ENCODE results near the gene ADGRG3. TPM values are rescaled to one million over a fixed set of nuclear protein-coding genes. Genes with fewer than 3 reads are reported as not detected.

Gene ADGRG3
- total and polyA plus RNA-seq, 10 of the 15 experiments (the other 5 are each of a cell fraction or from before 2014, with no cell fraction given), result 0.10 to 0.11 (median 0.10) TPM; not detected in 7

DNA sequence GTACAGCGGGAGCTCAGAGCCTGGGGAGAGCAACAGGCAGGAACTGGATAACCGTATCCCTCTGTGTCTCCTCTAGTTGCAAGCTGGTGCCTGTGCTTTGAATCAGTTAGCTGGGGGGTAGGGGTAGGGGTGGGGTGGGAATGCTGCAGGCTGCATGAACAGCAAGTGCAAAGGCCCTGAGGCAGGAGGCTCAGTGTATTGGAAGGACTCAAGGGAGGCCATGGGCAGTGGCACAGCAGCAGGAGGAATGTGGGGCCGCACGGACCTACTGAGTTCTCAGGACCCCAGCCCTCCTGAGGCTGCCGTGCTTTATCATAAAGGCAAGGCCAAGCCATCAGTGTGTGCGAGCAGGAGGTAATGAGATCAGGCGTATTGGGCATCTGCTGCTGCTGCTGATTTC is 70.7 kb downstream of the ADGRG3 start:
- ChIA-PET POLR2A (no interaction called here), CTCF (no interaction called here), RAD21 (ENCODE audit: unreplicated experiment) (no interaction called here), SMC1A (ENCODE audit: uncharacterized antibody, unreplicated experiment) (no interaction called here)
- no peak overlapping the region for H3K4me3 ChIP-seq
- TF ChIP-seq ZNF274 (IDR thresholded peaks at IDR 0.05; ENCODE audit: insufficient read depth, insufficient read length), result no peak
- TF ChIP-seq ZBTB4 (CRISPR knock-in tag; IDR thresholded peaks at IDR 0.05), result no peak
- TF ChIP-seq POLR2AphosphoS2 (IDR thresholded peaks at IDR 0.05; ENCODE audit: low read depth, low read length), result no peak
- TF ChIP-seq RELA (IDR thresholded peaks at IDR 0.05; ENCODE audit: borderline replicate concordance, partially characterized antibody), result no peak
- TF ChIP-seq CBX5 (IDR thresholded peaks at IDR 0.05; ENCODE audit: low read depth), result no peak
- no peak for TF ChIP-seq SMC3 (IDR thresholded peaks at IDR 0.05; ENCODE audit: borderline replicate concordance, low read length)
- no peak for TF ChIP-seq LARP7 (IDR thresholded peaks at IDR 0.05)
- no peak for TF ChIP-seq MEF2B (IDR thresholded peaks at IDR 0.05; ENCODE audit: partially characterized antibody, poor library complexity, severe bottlenecking)
- H3K9me3 ChIP-seq (replicated peaks; ENCODE audit: control insufficient read depth, insufficient read depth, low read length), result no peaks in the 10 kb centered on the region
- peaks cover 9% of the 10 kb centered on the region for H3K79me2 ChIP-seq (ENCODE audit: control insufficient read depth, insufficient read depth, low read length)
- ATAC-seq (no peak), DNase-seq (ENCODE audit: low read depth, low spot score) (no peak), FAIRE-seq (no peak)
- H3K36me3 ChIP-seq (ENCODE audit: control insufficient read depth in 2 of 2, insufficient read depth in 2 of 2, low read length in 1 of 2), result no peaks in the 10 kb centered on the region
- in situ Hi-C loops (cut with MboI), result no loop called here
- no peak overlapping the region for H3K4me2 ChIP-seq (ENCODE audit: control insufficient read depth, insufficient read depth)
- H3K27ac ChIP-seq (ENCODE audit: control insufficient read depth, insufficient read depth), result no peak overlapping the region
- intact Hi-C loops (cut with micrococcal nuclease; ENCODE audit: unreplicated experiment), result loop anchor here (5.0 kb wide), 2 partner anchors 137 to 162 kb away; no protein-coding TSS in a partner anchor
- BruUV-seq (replicated peaks), result no TSS peak
- peaks cover 10% of the 10 kb centered on the region for H3K4me1 ChIP-seq (ENCODE audit: control insufficient read depth, insufficient read depth, low read length)
- H3K9ac ChIP-seq (ENCODE audit: control insufficient read depth, insufficient read depth, low read length), result no peak overlapping the region
- WGBS (ENCODE audit: insufficient coverage, insufficient replicate concordance, low lambda C conversion rate, missing lambda C conversion rate), result 91% methylated on average over 7 of the region's 7 CpGs
- H2AFZ ChIP-seq (ENCODE audit: control insufficient read depth, low read depth, low read length), result no peak overlapping the region
- H4K20me1 ChIP-seq (ENCODE audit: control insufficient read depth, insufficient read depth), result no peaks in the 10 kb centered on the region
- H3K27me3 ChIP-seq (replicated peaks in 1 of 2; ENCODE audit: control insufficient read depth in 2 of 2, insufficient read depth in 2 of 2, low read length in 1 of 2), result no peaks in the 10 kb centered on the region

Other genes with a start within 250 kb of the ADGRG3 start
Only the 7 nearest of the 10 such genes appear.
- gene DOK4, start 181.8 kb upstream of the ADGRG3 start, total RNA-seq (2014; rRNA removed), result 2.1 and 2.2 TPM in 2 replicates
- 1.1 and 1.2 TPM in 2 replicates for gene DOK4, start 181.8 kb upstream of the ADGRG3 start, total RNA-seq (2014; rRNA removed; fragmentation: Illumina TruSeq; extraction: Trizol)
- 2.9 and 3.0 TPM in 2 replicates for gene DOK4, start 181.8 kb upstream of the ADGRG3 start, total RNA-seq (2021)
- 4.1 and 7.0 TPM in 2 replicates for gene DOK4, start 181.8 kb upstream of the ADGRG3 start, polyA plus RNA-seq (2011; rRNA removed)
- gene DOK4, start 181.8 kb upstream of the ADGRG3 start, polyA plus RNA-seq (2014; fragmentation: Illumina TruSeq; extraction: Trizol), result 0.60 and 1.6 TPM in 2 replicates
- under 1 TPM in 1 of 2 experiments, not detected in 1; 0.20 TPM for gene DOK4, start 181.8 kb upstream of the ADGRG3 start, polyA plus RNA-seq (2014; fragmentation: Nextera tagmentation; extraction: Ambion mirVana)
- 2.4 and 2.9 TPM in 2 replicates for gene DOK4, start 181.8 kb upstream of the ADGRG3 start, polyA plus RNA-seq (2014; rRNA removed)
- 1 to 10 TPM; 3.4 to 3.6 TPM for gene DOK4, start 181.8 kb upstream of the ADGRG3 start, polyA plus RNA-seq (2016; fragmentation: Nextera tagmentation; extraction: Ambion mirVana)
- gene CCDC102A, start 131.7 kb upstream of the ADGRG3 start, total RNA-seq (2014; rRNA removed), result 3.5 and 5.9 TPM in 2 replicates
- gene CCDC102A, start 131.7 kb upstream of the ADGRG3 start, total RNA-seq (2014; rRNA removed; fragmentation: Illumina TruSeq; extraction: Trizol), result 1.2 and 1.6 TPM in 2 replicates
- gene CCDC102A, start 131.7 kb upstream of the ADGRG3 start, total RNA-seq (2021), result 5.1 and 5.6 TPM in 2 replicates
- gene CCDC102A, start 131.7 kb upstream of the ADGRG3 start, polyA plus RNA-seq (2011; rRNA removed), result 2.2 and 5.1 TPM in 2 replicates
- gene CCDC102A, start 131.7 kb upstream of the ADGRG3 start, polyA plus RNA-seq (2014; fragmentation: Illumina TruSeq; extraction: Trizol), result 0.59 and 0.76 TPM in 2 replicates
- gene CCDC102A, start 131.7 kb upstream of the ADGRG3 start, polyA plus RNA-seq (2014; fragmentation: Nextera tagmentation; extraction: Ambion mirVana), result under 1 TPM; 0.03 to 0.53 TPM
- 3.3 and 4.1 TPM in 2 replicates for gene CCDC102A, start 131.7 kb upstream of the ADGRG3 start, polyA plus RNA-seq (2014; rRNA removed)
- 1 to 10 TPM in 1 of 2 experiments, under 1 TPM in 1; 0.63 to 3.3 TPM for gene CCDC102A, start 131.7 kb upstream of the ADGRG3 start, polyA plus RNA-seq (2016; fragmentation: Nextera tagmentation; extraction: Ambion mirVana)
- gene ADGRG5, start 125.7 kb upstream of the ADGRG3 start, total RNA-seq (2014; rRNA removed), result 24.5 and 30.4 TPM in 2 replicates
- 6.5 and 7.7 TPM in 2 replicates for gene ADGRG5, start 125.7 kb upstream of the ADGRG3 start, total RNA-seq (2014; rRNA removed; fragmentation: Illumina TruSeq; extraction: Trizol)
- gene ADGRG5, start 125.7 kb upstream of the ADGRG3 start, total RNA-seq (2021), result 26.6 and 30.1 TPM in 2 replicates
- gene ADGRG5, start 125.7 kb upstream of the ADGRG3 start, polyA plus RNA-seq (2011; rRNA removed), result 1.3 and 5.6 TPM in 2 replicates
- 8.4 and 19.2 TPM in 2 replicates for gene ADGRG5, start 125.7 kb upstream of the ADGRG3 start, polyA plus RNA-seq (2014; fragmentation: Illumina TruSeq; extraction: Trizol)
- 1 to 10 TPM; 1.7 to 2.7 TPM for gene ADGRG5, start 125.7 kb upstream of the ADGRG3 start, polyA plus RNA-seq (2014; fragmentation: Nextera tagmentation; extraction: Ambion mirVana)
- gene ADGRG5, start 125.7 kb upstream of the ADGRG3 start, polyA plus RNA-seq (2014; rRNA removed), result 25.9 and 35.1 TPM in 2 replicates
- gene ADGRG5, start 125.7 kb upstream of the ADGRG3 start, polyA plus RNA-seq (2016; fragmentation: Nextera tagmentation; extraction: Ambion mirVana), result 10 to 100 TPM; 50.8 to 56.0 TPM
- 0.16 and 0.56 TPM in 2 replicates for gene ADGRG1, start 39.7 kb upstream of the ADGRG3 start, total RNA-seq (2014; rRNA removed)
- gene ADGRG1, start 39.7 kb upstream of the ADGRG3 start, total RNA-seq (2014; rRNA removed; fragmentation: Illumina TruSeq; extraction: Trizol), result 0.32 and 0.72 TPM in 2 replicates
- gene ADGRG1, start 39.7 kb upstream of the ADGRG3 start, total RNA-seq (2021), result 1.8 and 2.0 TPM in 2 replicates
- gene ADGRG1, start 39.7 kb upstream of the ADGRG3 start, polyA plus RNA-seq (2011; rRNA removed), result 0.07 and 0.17 TPM in 2 replicates
- gene ADGRG1, start 39.7 kb upstream of the ADGRG3 start, polyA plus RNA-seq (2014; fragmentation: Illumina TruSeq; extraction: Trizol), result 0.54 and 1.7 TPM in 2 replicates
- gene ADGRG1, start 39.7 kb upstream of the ADGRG3 start, polyA plus RNA-seq (2014; fragmentation: Nextera tagmentation; extraction: Ambion mirVana), result under 1 TPM; 0.16 to 0.23 TPM
- 1.6 and 3.9 TPM in 2 replicates for gene ADGRG1, start 39.7 kb upstream of the ADGRG3 start, polyA plus RNA-seq (2014; rRNA removed)
- gene ADGRG1, start 39.7 kb upstream of the ADGRG3 start, polyA plus RNA-seq (2016; fragmentation: Nextera tagmentation; extraction: Ambion mirVana), result 1 to 10 TPM in 1 of 2 experiments, under 1 TPM in 1; 0.79 to 1.8 TPM
- not detected in 2 replicates for gene DRC7, start 26.5 kb downstream of the ADGRG3 start, total RNA-seq (2014; rRNA removed)
- 0.49 TPM in 1 of 2 replicates, not detected in the other for gene DRC7, start 26.5 kb downstream of the ADGRG3 start, total RNA-seq (2014; rRNA removed; fragmentation: Illumina TruSeq; extraction: Trizol)
- 0.44 TPM in 1 of 2 replicates, not detected in the other for gene DRC7, start 26.5 kb downstream of the ADGRG3 start, total RNA-seq (2021)
- 0.10 TPM in 1 of 2 replicates, not detected in the other for gene DRC7, start 26.5 kb downstream of the ADGRG3 start, polyA plus RNA-seq (2011; rRNA removed)
- gene DRC7, start 26.5 kb downstream of the ADGRG3 start, polyA plus RNA-seq (2014; fragmentation: Illumina TruSeq; extraction: Trizol), result 0.06 TPM in 1 of 2 replicates, not detected in the other
- under 1 TPM in 1 of 2 experiments, not detected in 1; 0.06 TPM for gene DRC7, start 26.5 kb downstream of the ADGRG3 start, polyA plus RNA-seq (2014; fragmentation: Nextera tagmentation; extraction: Ambion mirVana)
- 0.18 TPM in 1 of 2 replicates, not detected in the other for gene DRC7, start 26.5 kb downstream of the ADGRG3 start, polyA plus RNA-seq (2014; rRNA removed)
- gene DRC7, start 26.5 kb downstream of the ADGRG3 start, polyA plus RNA-seq (2016; fragmentation: Nextera tagmentation; extraction: Ambion mirVana), result not detected
- 24.0 and 24.1 TPM in 2 replicates for gene KATNB1, start 67.5 kb downstream of the ADGRG3 start, total RNA-seq (2014; rRNA removed)
- 7.8 and 10.7 TPM in 2 replicates for gene KATNB1, start 67.5 kb downstream of the ADGRG3 start, total RNA-seq (2014; rRNA removed; fragmentation: Illumina TruSeq; extraction: Trizol)
- gene KATNB1, start 67.5 kb downstream of the ADGRG3 start, total RNA-seq (2021), result 25.8 and 27.7 TPM in 2 replicates
- 5.1 and 15.3 TPM in 2 replicates for gene KATNB1, start 67.5 kb downstream of the ADGRG3 start, polyA plus RNA-seq (2011; rRNA removed)
- gene KATNB1, start 67.5 kb downstream of the ADGRG3 start, polyA plus RNA-seq (2014; fragmentation: Illumina TruSeq; extraction: Trizol), result 1.1 and 10.4 TPM in 2 replicates
- gene KATNB1, start 67.5 kb downstream of the ADGRG3 start, polyA plus RNA-seq (2014; fragmentation: Nextera tagmentation; extraction: Ambion mirVana), result 1 to 10 TPM in 1 of 2 experiments, under 1 TPM in 1; 0.71 to 1.4 TPM
- 23.7 and 23.8 TPM in 2 replicates for gene KATNB1, start 67.5 kb downstream of the ADGRG3 start, polyA plus RNA-seq (2014; rRNA removed)
- gene KATNB1, start 67.5 kb downstream of the ADGRG3 start, polyA plus RNA-seq (2016; fragmentation: Nextera tagmentation; extraction: Ambion mirVana), result 10 to 100 TPM; 37.7 to 46.5 TPM
- gene KIFC3, start 134.2 kb downstream of the ADGRG3 start, total RNA-seq (2014; rRNA removed), result 0.23 and 0.49 TPM in 2 replicates
- gene KIFC3, start 134.2 kb downstream of the ADGRG3 start, total RNA-seq (2014; rRNA removed; fragmentation: Illumina TruSeq; extraction: Trizol), result 0.22 TPM in 1 of 2 replicates, not detected in the other
- gene KIFC3, start 134.2 kb downstream of the ADGRG3 start, total RNA-seq (2021), result 0.82 and 1.3 TPM in 2 replicates
- 0.26 TPM in 2 replicates for gene KIFC3, start 134.2 kb downstream of the ADGRG3 start, polyA plus RNA-seq (2011; rRNA removed)
- not detected in 2 replicates for gene KIFC3, start 134.2 kb downstream of the ADGRG3 start, polyA plus RNA-seq (2014; fragmentation: Illumina TruSeq; extraction: Trizol)
- gene KIFC3, start 134.2 kb downstream of the ADGRG3 start, polyA plus RNA-seq (2014; fragmentation: Nextera tagmentation; extraction: Ambion mirVana), result not detected
- 0.08 and 0.22 TPM in 2 replicates for gene KIFC3, start 134.2 kb downstream of the ADGRG3 start, polyA plus RNA-seq (2014; rRNA removed)
- gene KIFC3, start 134.2 kb downstream of the ADGRG3 start, polyA plus RNA-seq (2016; fragmentation: Nextera tagmentation; extraction: Ambion mirVana), result 1 to 10 TPM in 1 of 2 experiments, under 1 TPM in 1; 0.46 to 1.2 TPM